A549 (cell line): ENCODE data around the gene MATR3. TPM values are rescaled to one million over a fixed set of nuclear protein-coding genes. Genes with fewer than 3 reads are reported as not detected.
A peak's percentile ranks its signal among the peaks of the same experiment; 100 is the strongest.
"Not testable (repeated sequence)": the region's sequence is repeated elsewhere in the genome, so short reads cannot be mapped to it uniquely, and the experiment has no call there.

Experiments
- ATAC-seq, 2 experiments: fragments of 200-7000 bp in 1 of 2; fragments of >200 bp in 1 of 2; cut with Nextera tagmentation in 1 of 2; cut with Tn5 transposase in 1 of 2; 3 replicates each; pipeline versions ENCODE4 v1.8.0 to v1.9.1; 2018 to 2020; ENCODE audit warnings: mild to moderate bottlenecking in 1 of 2, moderate library complexity in 1 of 2
- CTCF ChIA-PET: fragments of 300-600 bp; sonication (Branson Sonifier 250); formaldehyde crosslinking; extraction: SDS; loops from one replicate; lab custom pipeline; 2021; ENCODE audit warnings: antibody characterized with exemption, inconsistent platforms; lab: Yijun Ruan, JAX
- POLR2A ChIA-PET: fragments of 350-600 bp; formaldehyde crosslinking; extraction: SDS; loops from one replicate; lab custom pipeline; 2021; ENCODE audit warnings: antibody characterized with exemption, inconsistent platforms; lab: Yijun Ruan, JAX
- DNase-seq, 2 experiments: peaks; one replicate each; pipeline versions ENCODE4 v3.0.0 to v3.0.0-alpha.2; 2011 to 2016; ENCODE audit warnings: low read depth in 1 of 2, low spot score in 1 of 2
- FAIRE-seq: peaks from 2 replicates; lab custom pipeline; 2011; peaks lifted over from hg19 to GRCh38; lab: Jason Lieb, UNC
- H3K27ac ChIP-seq, 2 experiments: fragments of >200 bp; sonication (Bioruptor Twin); formaldehyde crosslinking; 3 replicates each; pipeline ENCODE4 v1.5.1; 2016 to 2017
- H3K4me1 ChIP-seq: fragments of >200 bp; sonication (Bioruptor Twin); formaldehyde crosslinking; 3 replicates; pipeline ENCODE4 v1.6.1; 2016
- H3K4me2 ChIP-seq: fragments of >200 bp; sonication (Bioruptor Twin); formaldehyde crosslinking; 3 replicates; pipeline ENCODE4 v1.6.1; 2016
- H3K4me3 ChIP-seq: fragments of >200 bp; sonication (Bioruptor Twin); formaldehyde crosslinking; 3 replicates; pipeline ENCODE4 v1.5.1; 2016
- H3K9me3 ChIP-seq: fragments of >200 bp; sonication (Bioruptor Twin); formaldehyde crosslinking; 3 replicates; pipeline ENCODE4 v1.6.1; 2016
- ATOH8 ChIP-seq: fragments of 250-450 bp; sonication (Bioruptor Pico); IDR thresholded peaks from 2 replicates; pipeline ENCODE4 v1.5.0; 2020; ENCODE audit warnings: low read depth, mild to moderate bottlenecking, moderate library complexity
- BHLHE40 ChIP-seq: IDR thresholded peaks from 2 replicates; pipeline ENCODE4 v1.6.1; 2012; ENCODE audit warnings: low read depth, low read length, inconsistent platforms
- CEBPB ChIP-seq, 2 experiments: fragments of >200 bp in 1 of 2; sonication (Bioruptor Twin) in 1 of 2; formaldehyde crosslinking in 1 of 2; IDR thresholded peaks; 2 replicates each; pipeline ENCODE4 v1.6.1; 2012 to 2016
- CHD2 ChIP-seq: fragments of 150-350 bp; IDR thresholded peaks from 2 replicates; pipeline ENCODE4 v1.6.1; 2014; ENCODE audit warnings: low read length; ENCODE audit not compliant: partially characterized antibody
- EP300 ChIP-seq, 2 experiments: fragments of >200 bp; sonication (Bioruptor Twin); formaldehyde crosslinking; IDR thresholded peaks; 2 replicates in 1 of 2; 3 replicates in 1 of 2; pipeline ENCODE4 v1.6.1; 2016 to 2017
- FOSB ChIP-seq: fragments of 250-450 bp; sonication (Bioruptor Pico); IDR thresholded peaks from 2 replicates; pipeline ENCODE4 v1.5.0; 2020; ENCODE audit warnings: mild to moderate bottlenecking, moderate library complexity
- FOSL2 ChIP-seq, 2 experiments: fragments of 450-650 bp in 1 of 2; fragments of >200 bp in 1 of 2; sonication (Bioruptor Twin) in 1 of 2; formaldehyde crosslinking; IDR thresholded peaks; 2 replicates each; pipeline versions ENCODE4 v1.5.0 to v1.6.1; 2016 to 2020; ENCODE audit warnings: mild to moderate bottlenecking in 1 of 2, moderate library complexity in 1 of 2
- FOXS1 ChIP-seq: fragments of 250-450 bp; sonication (Bioruptor Pico); IDR thresholded peaks from 2 replicates; pipeline ENCODE4 v1.5.0; 2020; ENCODE audit warnings: mild to moderate bottlenecking, moderate library complexity
- GATA3 ChIP-seq: IDR thresholded peaks from 2 replicates; pipeline ENCODE4 v1.6.1; 2012; ENCODE audit warnings: borderline replicate concordance
- HDAC2 ChIP-seq: fragments of 200-600 bp; sonication (generic); IDR thresholded peaks from 2 replicates; pipeline ENCODE4 v1.6.1; 2016
- HES2 ChIP-seq: fragments of >200 bp; sonication (Bioruptor Twin); formaldehyde crosslinking; IDR thresholded peaks from 2 replicates; pipeline ENCODE4 v1.6.1; 2016
- HOXB5 ChIP-seq: fragments of 250-450 bp; sonication (Bioruptor Pico); IDR thresholded peaks from 2 replicates; pipeline ENCODE4 v1.5.0; 2020; ENCODE audit warnings: mild to moderate bottlenecking, moderate library complexity
- JUN ChIP-seq, 2 experiments: fragments of >200 bp; sonication (Bioruptor Twin); formaldehyde crosslinking; IDR thresholded peaks; 2 replicates in 1 of 2; 3 replicates in 1 of 2; pipeline ENCODE4 v1.6.1; 2016 to 2017
- KDM5A ChIP-seq: fragments of 200-600 bp; sonication (generic); IDR thresholded peaks from 2 replicates; pipeline ENCODE4 v1.6.1; 2016; ENCODE audit warnings: antibody characterized with exemption, mild to moderate bottlenecking
- MAFK ChIP-seq: fragments of 450-650 bp; IDR thresholded peaks from 2 replicates; pipeline ENCODE4 v1.6.1; 2014; ENCODE audit not compliant: partially characterized antibody
- MAZ ChIP-seq: fragments of 150-350 bp; IDR thresholded peaks from 2 replicates; pipeline ENCODE4 v1.6.1; 2014; ENCODE audit warnings: antibody characterized with exemption, low read depth, low read length, borderline replicate concordance
- NFE2L2 ChIP-seq: fragments of 150-350 bp; conservative IDR thresholded peaks from 2 replicates; pipeline ENCODE4 v1.6.1; 2014; ENCODE audit warnings: low read length
- NR3C1 ChIP-seq: fragments of >200 bp; sonication (Bioruptor Twin); formaldehyde crosslinking; IDR thresholded peaks from 3 replicates; pipeline ENCODE4 v1.6.1; 2017
- PBX3 ChIP-seq: IDR thresholded peaks from 2 replicates; pipeline ENCODE4 v1.6.1; 2012
- POLR2A ChIP-seq: IDR thresholded peaks from 2 replicates; pipeline ENCODE4 v1.6.1; 2012; ENCODE audit warnings: mild to moderate bottlenecking, low read length
- POLR2AphosphoS2 ChIP-seq: conservative IDR thresholded peaks from 2 replicates; pipeline ENCODE4 v1.6.1; 2012; ENCODE audit warnings: low read length, improper control_type of control experiment, inconsistent platforms
- RAD21 ChIP-seq, 2 experiments: fragments of >200 bp in 1 of 2; sonication (Bioruptor Twin) in 1 of 2; formaldehyde crosslinking in 1 of 2; IDR thresholded peaks in 1 of 2; conservative IDR thresholded peaks in 1 of 2; 2 replicates in 1 of 2; 3 replicates in 1 of 2; pipeline ENCODE4 v1.6.1; 2012 to 2018; ENCODE audit warnings: inconsistent platforms in 1 of 2
- RARB ChIP-seq: fragments of 250-450 bp; sonication (Bioruptor Pico); IDR thresholded peaks from 2 replicates; pipeline ENCODE4 v1.8.0; 2021; ENCODE audit warnings: mild to moderate bottlenecking, moderate library complexity
- RCOR1 ChIP-seq: fragments of 150-350 bp; IDR thresholded peaks from 2 replicates; pipeline ENCODE4 v1.6.1; 2014; ENCODE audit warnings: antibody characterized with exemption, low read length, low read depth
- ZC3H11A ChIP-seq: fragments of 450-650 bp; IDR thresholded peaks from 2 replicates; pipeline ENCODE4 v1.6.1; 2014; ENCODE audit warnings: antibody characterized with exemption, mild to moderate bottlenecking
- ZFP36 ChIP-seq: fragments of 450-650 bp; IDR thresholded peaks from 2 replicates; pipeline ENCODE4 v1.6.1; 2014; ENCODE audit warnings: borderline replicate concordance; ENCODE audit not compliant: partially characterized antibody
- ZSCAN20 ChIP-seq: fragments of 250-450 bp; sonication (Bioruptor Pico); IDR thresholded peaks from 2 replicates; pipeline ENCODE4 v1.8.0; 2022; ENCODE audit warnings: mild to moderate bottlenecking, moderate library complexity
- WGBS: methylation state at CpG from one replicate; pipeline ENCODE4 v1.1.6; 2017; ENCODE audit errors: missing lambda C conversion rate; 5-methylcytosine and 5-hydroxymethylcytosine counted together
- polyA plus RNA-seq, 4 experiments: library from polyadenylated mRNA; depleted of rRNA in 3 of 4; stranded (reverse); fragments of >200 nt; fragmentation: RNase III in 1 of 4; extraction: RNeasy Plus Mini Kit Qiagen cat#74134 plus additional on column Dnase treatment in 1 of 4; gene quantifications; 2 replicates in 3 of 4; 3 replicates in 1 of 4; pipeline ENCODE4 v1.2.3, GENCODE V29; 2011 to 2017

The MATR3 gene
- polyA plus RNA-seq, 2 of the 4 experiments (the other 2 are of a cell fraction) = 178 to 189 TPM

GRCh38 chr5:139268364-139269202, 25.0 kb upstream of the MATR3 start:
- Histone ChIP-seq H3K9me3 (no peaks in the 10 kb centered on the region), H3K4me2 (no peak overlapping the region), H3K27ac (no peak overlapping the region), H3K4me3 (no peak overlapping the region), H3K4me1 (peaks cover 28% of the 10 kb centered on the region)
- no peak for DNase-seq
- no peak for ATAC-seq
- ChIA-PET POLR2A (no interaction called here), CTCF (interaction anchor here (0.9 kb wide), 1 partner anchor 688 kb away, joined by 3 read pairs; no protein-coding TSS in a partner anchor)
- no peak for TF ChIP-seq FOXS1
- TF ChIP-seq ZC3H11A = no peak
- TF ChIP-seq BHLHE40 = no peak
- no peak for TF ChIP-seq EP300 (IDR thresholded peaks at IDR 0.05)
- no peak for TF ChIP-seq NR3C1
- no peak for TF ChIP-seq RAD21 (conservative IDR thresholded peaks at IDR 0.05 in 1 of 2, IDR thresholded peaks at IDR 0.05 in 1 of 2)
- TF ChIP-seq POLR2A = no peak
- TF ChIP-seq GATA3 = no peak
- TF ChIP-seq HDAC2 = no peak
- no peak for TF ChIP-seq FOSL2 (IDR thresholded peaks at IDR 0.05)
- no peak for TF ChIP-seq FOSL2 (CRISPR knock-in tag; IDR thresholded peaks at IDR 0.05)
- TF ChIP-seq HES2 = no peak
- TF ChIP-seq POLR2AphosphoS2 = no peak
- no peak for TF ChIP-seq RCOR1
- FAIRE-seq = no peak
- 94% methylated on average over 5 of the region's 5 CpGs for WGBS

GRCh38 chr5:139270718-139271117, 22.8 kb upstream of the MATR3 start:
- not testable (repeated sequence) for FAIRE-seq, ATAC-seq

GRCh38 chr5:139271201-139272027, 22.1 kb upstream of the MATR3 start:
- ATAC-seq (peak in 1 of 2 experiments; percentile 3; a peak in 1 of 6 replicates), DNase-seq (peak in 1 of 2 experiments; percentile 71), FAIRE-seq (no peak)
- no peak overlapping the region for H3K4me3 ChIP-seq
- peak overlapping the region; percentile 54 for H3K4me2 ChIP-seq
- CTCF ChIA-PET = interaction anchor here (0.6 to 4.6 kb wide), 8 partner anchors 9 to 821 kb away, joined by 3 to 25 read pairs (median 4); no protein-coding TSS in a partner anchor
- no peaks in the 10 kb centered on the region for H3K9me3 ChIP-seq
- peak overlapping the region; percentile 67 to 79 for H3K27ac ChIP-seq
- WGBS = 28% methylated on average over 4 of the region's 4 CpGs
- no peak for TF ChIP-seq HDAC2
- no peak for TF ChIP-seq ZFP36
- TF ChIP-seq RARB (CRISPR knock-in tag) = no peak
- TF ChIP-seq ZSCAN20 = no peak
- TF ChIP-seq MAFK = peak; percentile 99
- no peak for TF ChIP-seq HOXB5 (CRISPR knock-in tag)
- no peak for TF ChIP-seq BHLHE40
- no peak for TF ChIP-seq FOXS1
- TF ChIP-seq PBX3 = no peak
- TF ChIP-seq NFE2L2 = peak; percentile 93
- TF ChIP-seq MAZ = no peak
- no peak for TF ChIP-seq CHD2
- no peak for TF ChIP-seq FOSB (CRISPR knock-in tag)
- TF ChIP-seq JUN (IDR thresholded peaks at IDR 0.05) = no peak
- TF ChIP-seq ATOH8 (CRISPR knock-in tag) = no peak
- no peak for TF ChIP-seq FOSL2 (IDR thresholded peaks at IDR 0.05)
- peak; percentile 73 for TF ChIP-seq FOSL2 (CRISPR knock-in tag; IDR thresholded peaks at IDR 0.05)
- TF ChIP-seq CEBPB (IDR thresholded peaks at IDR 0.05) = no peak
- no peak for TF ChIP-seq KDM5A
- peak; percentile 8; the same call in 1 of the 2 replicates for TF ChIP-seq GATA3
- peaks cover 39% of the 10 kb centered on the region for H3K4me1 ChIP-seq
- POLR2A ChIA-PET = interaction anchor here (2.4 kb wide), 1 partner anchor 73 kb away, joined by 7 read pairs; the partner anchor contains the start of gene SIL1

More at GRCh38 chr5:139270718-139271117, 22.8 kb upstream of the MATR3 start:
- not testable (repeated sequence) for H3K9me3 ChIP-seq, DNase-seq, H3K4me3 ChIP-seq
- peak overlapping the region; percentile 54 for H3K4me2 ChIP-seq
- H3K27ac ChIP-seq = peak overlapping the region; percentile 67 to 79
- H3K4me1 ChIP-seq = peaks cover 32% of the 10 kb centered on the region
- CTCF ChIA-PET = interaction anchor here (0.6 to 4.6 kb wide), 6 partner anchors 10 to 820 kb away, joined by 3 to 25 read pairs (median 4); no protein-coding TSS in a partner anchor
- WGBS = 91% methylated on average over 2 of the region's 2 CpGs
- POLR2A ChIA-PET = interaction anchor here (2.4 kb wide), 1 partner anchor 72 kb away, joined by 7 read pairs; the partner anchor contains the start of gene SIL1
